GM23248 (cell line): Measurements from ENCODE around the gene BUD31.
"Not testable (repeated sequence)": the region's sequence is repeated elsewhere in the genome, so short reads cannot be mapped to it uniquely, and the experiment has no call there.

ENCODE experiments used
- EZH2 ChIP-seq: fragments of 200-600 bp; sonication (generic); IDR thresholded peaks from 2 replicates; pipeline ENCODE4 v1.6.1; 2018; ENCODE audit warnings: antibody characterized with exemption, mild to moderate bottlenecking; ENCODE audit not compliant: insufficient read depth, poor library complexity, severe bottlenecking
- EZH2phosphoT487 ChIP-seq: fragments of 200-600 bp; sonication (generic); IDR thresholded peaks from 2 replicates; pipeline ENCODE4 v1.6.1; 2018; ENCODE audit warnings: antibody characterized with exemption, moderate library complexity, mild to moderate bottlenecking, low read depth; ENCODE audit not compliant: insufficient read depth

GRCh38 chr7:99431756-99432540 lies 23.2 kb downstream of the BUD31 start:
- TF ChIP-seq EZH2, EZH2phosphoT487: not testable (repeated sequence)
